ENCODE data around the gene OPTC.
A peak's percentile ranks its signal among the peaks of the same experiment; 100 is the strongest.

OPTC gene

GRCh38 chr1:203500279-203500678 is 6.3 kb downstream of the OPTC start:
- no peak for ATAC-seq
- no peak for TF ChIP-seq POU6F1 (CRISPR knock-in tag; IDR thresholded peaks at IDR 0.05; ENCODE audit: borderline replicate concordance, low read depth)
- no peak for TF ChIP-seq TOX (CRISPR knock-in tag; IDR thresholded peaks at IDR 0.05; ENCODE audit: borderline replicate concordance)
- TF ChIP-seq PATZ1 (CRISPR knock-in tag; IDR thresholded peaks at IDR 0.05; ENCODE audit: borderline replicate concordance) = no peak

GRCh38 chr1:203503836-203504235 is 9.9 kb downstream of the OPTC start:
- TF ChIP-seq TSHZ2 (CRISPR knock-in tag; IDR thresholded peaks at IDR 0.05) = no peak
- no peak for TF ChIP-seq GLIS3 (CRISPR knock-in tag; IDR thresholded peaks at IDR 0.05)
- TF ChIP-seq POU6F1 (CRISPR knock-in tag; IDR thresholded peaks at IDR 0.05; ENCODE audit: borderline replicate concordance, low read depth) = no peak
- TF ChIP-seq ZFP30 (CRISPR knock-in tag; IDR thresholded peaks at IDR 0.05) = no peak
- TF ChIP-seq ZNF565 (CRISPR knock-in tag; conservative IDR thresholded peaks at IDR 0.05; ENCODE audit: low read depth) = no peak
- no peak for TF ChIP-seq RARB (CRISPR knock-in tag; IDR thresholded peaks at IDR 0.05)
- no peak for ATAC-seq

- TF ChIP-seq RARB (CRISPR knock-in tag; IDR thresholded peaks at IDR 0.05) = 0 out of 2 replicates have a peak, but pooled peaks have one; percentile 23
- no peak for TF ChIP-seq ZFP30 (CRISPR knock-in tag; IDR thresholded peaks at IDR 0.05)
- ATAC-seq = peak; percentile 83
These were observed 10.7 kb downstream of the OPTC start for GRCh38 chr1:203504400-203505250.

GRCh38 chr1:203505526-203506204 is 11.7 kb downstream of the OPTC start:
- no peak for ATAC-seq
- TF ChIP-seq ARNTL (CRISPR knock-in tag; IDR thresholded peaks at IDR 0.05; ENCODE audit: borderline replicate concordance, low read depth) (no peak), CSRNP3 (CRISPR knock-in tag; IDR thresholded peaks at IDR 0.05) (no peak), PATZ1 (CRISPR knock-in tag; IDR thresholded peaks at IDR 0.05; ENCODE audit: borderline replicate concordance) (no peak), CSDC2 (CRISPR knock-in tag; IDR thresholded peaks at IDR 0.05) (no peak), ZC3H10 (CRISPR knock-in tag; IDR thresholded peaks at IDR 0.05) (no peak), PPARA (CRISPR knock-in tag; IDR thresholded peaks at IDR 0.05; ENCODE audit: borderline replicate concordance) (no peak), CREB5 (CRISPR knock-in tag; IDR thresholded peaks at IDR 0.05; ENCODE audit: low read depth) (no peak), TSHZ2 (CRISPR knock-in tag; IDR thresholded peaks at IDR 0.05) (no peak), BACH2 (CRISPR knock-in tag; IDR thresholded peaks at IDR 0.05; ENCODE audit: borderline replicate concordance) (no peak), ZNF8 (CRISPR knock-in tag; IDR thresholded peaks at IDR 0.05) (no peak)

All from SK-N-SH treated with all-trans-retinoic acid at 6 μM for 48 hours (cell line).